Spleen (tissue), 7 donors: Measurements from ENCODE around the gene TMEM223.

Experiments used
- POLR2A ChIP-seq, 3 donors: fragments of 450-650 bp; IDR thresholded peaks; one replicate each; pipeline ENCODE4 v1.5.1; 2017; ENCODE audit warnings: antibody characterized with exemption in 3 of 3, mild to moderate bottlenecking in 1 of 3
- POLR2AphosphoS5 ChIP-seq, 3 donors: sonication (generic); formaldehyde crosslinking; IDR thresholded peaks; one replicate each; pipeline ENCODE4 v1.5.1; 2017; ENCODE audit warnings: antibody characterized with exemption in 3 of 3
- TF ChIP-seq, protein P1 (sequence below), 11 experiments: fragments of 200-600 bp in 7 of 11; fragments of 450-650 bp in 4 of 11; sonication (generic) in 4 of 11; IDR thresholded peaks in 8 of 11; conservative IDR thresholded peaks in 3 of 11; 1 replicate in 7 of 11; 2 replicates in 4 of 11; pipeline versions ENCODE4 v1.4.0 to v1.8.0; 2016 to 2021; ENCODE audit warnings: antibody characterized with exemption in 11 of 11, inconsistent platforms in 4 of 11, mild to moderate bottlenecking in 1 of 11
- donor health status: DM: no; HTN: no; CAD: no; lungs with moderate emphysema.
- donor health status: DM: no; HTN: no; CAD: no.
- donor health status: DM: no; HTN: no; CAD: no.

- TF ChIP-seq, protein P1, sequence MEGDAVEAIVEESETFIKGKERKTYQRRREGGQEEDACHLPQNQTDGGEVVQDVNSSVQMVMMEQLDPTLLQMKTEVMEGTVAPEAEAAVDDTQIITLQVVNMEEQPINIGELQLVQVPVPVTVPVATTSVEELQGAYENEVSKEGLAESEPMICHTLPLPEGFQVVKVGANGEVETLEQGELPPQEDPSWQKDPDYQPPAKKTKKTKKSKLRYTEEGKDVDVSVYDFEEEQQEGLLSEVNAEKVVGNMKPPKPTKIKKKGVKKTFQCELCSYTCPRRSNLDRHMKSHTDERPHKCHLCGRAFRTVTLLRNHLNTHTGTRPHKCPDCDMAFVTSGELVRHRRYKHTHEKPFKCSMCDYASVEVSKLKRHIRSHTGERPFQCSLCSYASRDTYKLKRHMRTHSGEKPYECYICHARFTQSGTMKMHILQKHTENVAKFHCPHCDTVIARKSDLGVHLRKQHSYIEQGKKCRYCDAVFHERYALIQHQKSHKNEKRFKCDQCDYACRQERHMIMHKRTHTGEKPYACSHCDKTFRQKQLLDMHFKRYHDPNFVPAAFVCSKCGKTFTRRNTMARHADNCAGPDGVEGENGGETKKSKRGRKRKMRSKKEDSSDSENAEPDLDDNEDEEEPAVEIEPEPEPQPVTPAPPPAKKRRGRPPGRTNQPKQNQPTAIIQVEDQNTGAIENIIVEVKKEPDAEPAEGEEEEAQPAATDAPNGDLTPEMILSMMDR (IDR thresholded peaks at IDR 0.05 in 8 of 11, conservative IDR thresholded peaks at IDR 0.05 in 3 of 11) = no peak
- no peak for TF ChIP-seq POLR2A (IDR thresholded peaks at IDR 0.05)
- no peak for TF ChIP-seq POLR2AphosphoS5 (IDR thresholded peaks at IDR 0.05)
Measured at GRCh38 chr11:62770778-62771143, 21.0 kb downstream of the TMEM223 start.
